ENCODE results near the gene EXPH5. TPM values are rescaled to one million over a fixed set of nuclear protein-coding genes. Genes with fewer than 3 reads are reported as not detected.

Gene EXPH5
- total and polyA plus RNA-seq, 12 donors: 0.10 to 8.4 (median 1.3) TPM

DNA sequence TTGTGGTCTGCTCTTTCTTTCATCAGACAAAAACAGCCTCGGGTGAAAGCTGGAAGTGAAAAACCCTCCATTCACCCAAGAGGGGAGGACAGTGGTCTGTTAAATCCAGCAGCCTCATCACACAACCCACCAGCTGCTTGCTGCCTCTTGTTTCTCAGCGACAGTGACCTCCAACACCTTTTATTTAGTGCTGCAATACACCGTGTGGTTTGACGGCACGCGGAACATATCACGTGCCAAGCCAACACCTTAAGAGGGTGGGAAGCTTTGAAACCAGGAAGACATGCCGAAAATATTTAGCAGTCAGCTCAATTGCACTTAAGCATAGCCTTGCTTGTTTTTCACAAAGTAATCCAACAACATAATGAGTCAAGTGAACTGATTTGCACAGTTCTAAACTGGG is 55.5 kb downstream of the EXPH5 start:
- H3K27ac ChIP-seq: no peak overlapping the region
- no peaks in the 10 kb centered on the region for H3K9me3 ChIP-seq
- H3K27me3 ChIP-seq: no peaks in the 10 kb centered on the region
- intact Hi-C loops (cut with DNase I): loop anchor here in 1 of 10 donors (5.0 kb wide), 1 partner anchor 94 kb away; no protein-coding TSS in a partner anchor
- no peak for DNase-seq
- H3K4me3 ChIP-seq: no peak overlapping the region
- TF ChIP-seq CTCF (IDR thresholded peaks at IDR 0.05): no peak
- H3K4me1 ChIP-seq: no peaks in the 10 kb centered on the region
- WGBS, 2 donors: 46 to 58% methylated on average over 8 of the region's 8 CpGs
- peak in 1 of 8 donors; percentile 39 for ATAC-seq
- no peaks in the 10 kb centered on the region for H3K36me3 ChIP-seq

DNA sequence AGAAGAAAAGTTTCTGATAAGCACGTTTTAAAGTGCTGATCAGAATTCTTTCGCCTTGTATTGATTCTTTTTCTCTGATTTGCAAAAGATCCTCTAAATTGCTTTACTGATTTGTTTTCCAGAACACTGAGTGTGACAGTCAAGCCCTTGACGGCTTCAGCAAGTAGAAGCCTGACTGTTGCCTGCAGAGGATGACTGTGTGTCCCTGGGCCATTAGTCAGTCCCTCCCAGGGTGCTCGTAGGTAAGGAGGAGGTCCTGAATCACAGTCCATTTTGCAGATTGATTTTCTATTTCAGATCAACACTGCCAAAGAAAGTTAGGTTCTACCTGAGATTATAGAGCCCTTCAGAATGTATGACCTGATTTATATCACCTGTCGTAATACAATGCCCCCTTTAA is 56.8 kb downstream of the EXPH5 start:
- WGBS, 2 donors: 75 to 87% methylated on average over 5 of the region's 5 CpGs
- no peak for TF ChIP-seq CTCF (IDR thresholded peaks at IDR 0.05)
- Histone ChIP-seq H3K27ac (no peak overlapping the region), H3K4me3 (no peak overlapping the region), H3K4me1 (no peaks in the 10 kb centered on the region), H3K36me3 (no peaks in the 10 kb centered on the region), H3K9me3 (no peaks in the 10 kb centered on the region), H3K27me3 (no peaks in the 10 kb centered on the region)
- no peak for DNase-seq
- intact Hi-C loops (cut with DNase I): loop anchor here in 1 of 10 donors (5.0 kb wide), 1 partner anchor 96 kb away; no protein-coding TSS in a partner anchor
- no peak for ATAC-seq

GRCh38 chr11:108535384-108535955 is 58.1 kb downstream of the EXPH5 start:
- TF ChIP-seq CTCF (IDR thresholded peaks at IDR 0.05): no peak
- Histone ChIP-seq H3K9me3 (no peaks in the 10 kb centered on the region), H3K27ac (no peak overlapping the region), H3K36me3 (no peaks in the 10 kb centered on the region), H3K4me1 (no peaks in the 10 kb centered on the region), H3K4me3 (no peak overlapping the region), H3K27me3 (no peaks in the 10 kb centered on the region)
- WGBS, 2 donors: 72 to 76% methylated on average over 6 of the region's 6 CpGs
- ATAC-seq (no peak), DNase-seq (no peak)
- intact Hi-C loops (cut with DNase I): loop anchor here in 1 of 10 donors (5.0 kb wide), 1 partner anchor 97 kb away; no protein-coding TSS in a partner anchor

- DNase-seq (no peak), ATAC-seq (no peak)
- TF ChIP-seq CTCF (IDR thresholded peaks at IDR 0.05): no peak
- Histone ChIP-seq H3K9me3 (no peaks in the 10 kb centered on the region), H3K36me3 (no peaks in the 10 kb centered on the region), H3K4me1 (no peaks in the 10 kb centered on the region), H3K27me3 (no peaks in the 10 kb centered on the region), H3K27ac (no peak overlapping the region), H3K4me3 (no peak overlapping the region)
- intact Hi-C loops (cut with DNase I): no loop called here
- 75% methylated on average over 2 of the region's 2 CpGs for whole genome bisulfite sequencing, 2 donors
Observed at GRCh38 chr11:108534274-108534882, 59.2 kb downstream of the EXPH5 start.
